ENCODE results near the gene DYSF. TPM values are rescaled to one million over a fixed set of nuclear protein-coding genes. Genes with fewer than 3 reads are reported as not detected.

Gene DYSF
- polyA plus RNA-seq, 3 donors from 2014 or later: 3.4 to 5.0 (median 4.2) TPM

GRCh38 chr2:71524476-71524875 lies 71.1 kb downstream of the DYSF start:
- Mint-ChIP-seq H3K9me3 (no peaks in the 10 kb centered on the region), H3K27me3 (ENCODE audit: low read depth in 3 of 3) (peaks cover 3 to 5% (median 4%) of the 10 kb centered on the region in 3 donors), H3K4me3 (no peak overlapping the region), H3K27ac (no peak overlapping the region), H3K36me3 (no peaks in the 10 kb centered on the region), H3K4me1 (no peaks in the 10 kb centered on the region)
- DNase-seq: no peak

GRCh38 chr2:71526141-71526540 lies 72.8 kb downstream of the DYSF start:
- H3K27ac Mint-ChIP-seq: no peak overlapping the region
- H3K4me1 Mint-ChIP-seq: no peaks in the 10 kb centered on the region
- DNase-seq: no peak
- H3K27me3 Mint-ChIP-seq (ENCODE audit: low read depth in 3 of 3): peaks cover 3 to 8% (median 4%) of the 10 kb centered on the region in 3 donors
- no peaks in the 10 kb centered on the region for H3K9me3 Mint-ChIP-seq
- no peak overlapping the region for H3K4me3 Mint-ChIP-seq
- H3K36me3 Mint-ChIP-seq: no peaks in the 10 kb centered on the region

- no peak overlapping the region for H3K4me3 Mint-ChIP-seq
- peaks cover 3 to 8% (median 4%) of the 10 kb centered on the region in 3 donors for H3K27me3 Mint-ChIP-seq (ENCODE audit: low read depth in 3 of 3)
- H3K36me3 Mint-ChIP-seq: no peaks in the 10 kb centered on the region
- no peaks in the 10 kb centered on the region for H3K9me3 Mint-ChIP-seq
- DNase-seq: no peak
- H3K27ac Mint-ChIP-seq: no peak overlapping the region
- no peaks in the 10 kb centered on the region for H3K4me1 Mint-ChIP-seq
Observed at GRCh38 chr2:71526975-71527374, 73.6 kb downstream of the DYSF start.

DNA sequence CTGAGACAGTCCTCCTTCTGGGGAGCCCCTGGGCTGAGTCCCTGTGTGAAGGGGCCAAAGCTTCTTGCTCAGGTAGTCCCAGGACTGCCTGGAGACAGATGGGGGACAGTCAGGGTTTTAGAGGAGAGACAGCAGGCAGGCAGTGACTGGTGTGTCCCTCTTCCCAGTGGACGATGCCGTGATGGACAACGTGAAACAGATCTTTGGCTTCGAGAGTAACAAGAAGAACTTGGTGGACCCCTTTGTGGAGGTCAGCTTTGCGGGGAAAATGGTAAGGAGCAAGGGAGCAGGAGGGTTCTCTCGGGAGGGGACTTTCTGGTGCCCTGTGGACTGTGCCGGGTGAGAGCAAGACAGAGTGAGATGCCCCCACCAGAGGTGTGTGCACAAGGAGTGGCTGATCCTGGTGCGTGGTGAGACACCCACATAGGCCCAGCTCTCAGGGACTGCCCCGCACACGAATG lies 74.8 kb downstream of the DYSF start:
- H3K4me1 Mint-ChIP-seq: no peaks in the 10 kb centered on the region
- DNase-seq: no peak
- H3K9me3 Mint-ChIP-seq: no peaks in the 10 kb centered on the region
- H3K27me3 Mint-ChIP-seq (ENCODE audit: low read depth in 3 of 3): peaks cover 2 to 11% (median 3%) of the 10 kb centered on the region in 3 donors
- no peak overlapping the region for H3K27ac Mint-ChIP-seq
- no peaks in the 10 kb centered on the region for H3K36me3 Mint-ChIP-seq
- H3K4me3 Mint-ChIP-seq: no peak overlapping the region

DNA sequence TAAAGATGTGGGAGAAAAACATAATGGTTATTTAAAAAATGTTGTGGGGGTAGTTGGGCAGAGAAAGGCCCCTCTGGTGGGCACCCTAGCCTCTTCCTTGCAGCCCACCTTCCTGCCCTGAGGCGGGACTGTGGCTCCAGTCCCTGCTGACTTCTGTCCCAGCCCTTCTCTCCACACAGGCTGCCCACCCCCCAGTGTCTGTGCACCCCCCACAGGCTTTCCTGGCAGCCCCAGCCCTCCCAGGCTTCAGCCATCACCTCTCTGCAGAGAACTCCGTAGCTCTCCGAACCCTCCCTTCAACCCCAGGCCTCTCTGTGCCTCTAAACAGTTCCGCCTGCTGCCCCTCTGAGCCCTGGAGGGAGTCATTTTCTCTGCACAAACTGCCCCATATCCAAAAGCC lies 75.4 kb downstream of the DYSF start:
- H3K36me3 Mint-ChIP-seq: no peaks in the 10 kb centered on the region
- H3K4me3 Mint-ChIP-seq: no peak overlapping the region
- H3K9me3 Mint-ChIP-seq: no peaks in the 10 kb centered on the region
- H3K27me3 Mint-ChIP-seq (ENCODE audit: low read depth in 3 of 3): peaks cover 1 to 11% (median 4%) of the 10 kb centered on the region in 3 donors
- no peak for DNase-seq
- H3K4me1 Mint-ChIP-seq: no peaks in the 10 kb centered on the region
- H3K27ac Mint-ChIP-seq: no peak overlapping the region

- no peak for DNase-seq
- Mint-ChIP-seq H3K4me1 (no peaks in the 10 kb centered on the region), H3K27me3 (ENCODE audit: low read depth in 3 of 3) (peaks cover 0 to 9% (median 3%) of the 10 kb centered on the region in 3 donors), H3K9me3 (no peaks in the 10 kb centered on the region), H3K36me3 (no peaks in the 10 kb centered on the region), H3K27ac (no peak overlapping the region), H3K4me3 (no peak overlapping the region)
Observed at GRCh38 chr2:71530211-71530610, 76.8 kb downstream of the DYSF start.

GRCh38 chr2:71530641-71531332 lies 77.4 kb downstream of the DYSF start:
- Mint-ChIP-seq H3K9me3 (no peaks in the 10 kb centered on the region), H3K4me3 (no peak overlapping the region), H3K36me3 (no peaks in the 10 kb centered on the region), H3K27me3 (ENCODE audit: low read depth in 3 of 3) (peaks cover 0 to 9% (median 4%) of the 10 kb centered on the region in 3 donors), H3K4me1 (no peaks in the 10 kb centered on the region), H3K27ac (peak overlapping the region in 1 of 6 donors; percentile 18)
- DNase-seq: peak in 1 of 3 donors; percentile 23

DNA sequence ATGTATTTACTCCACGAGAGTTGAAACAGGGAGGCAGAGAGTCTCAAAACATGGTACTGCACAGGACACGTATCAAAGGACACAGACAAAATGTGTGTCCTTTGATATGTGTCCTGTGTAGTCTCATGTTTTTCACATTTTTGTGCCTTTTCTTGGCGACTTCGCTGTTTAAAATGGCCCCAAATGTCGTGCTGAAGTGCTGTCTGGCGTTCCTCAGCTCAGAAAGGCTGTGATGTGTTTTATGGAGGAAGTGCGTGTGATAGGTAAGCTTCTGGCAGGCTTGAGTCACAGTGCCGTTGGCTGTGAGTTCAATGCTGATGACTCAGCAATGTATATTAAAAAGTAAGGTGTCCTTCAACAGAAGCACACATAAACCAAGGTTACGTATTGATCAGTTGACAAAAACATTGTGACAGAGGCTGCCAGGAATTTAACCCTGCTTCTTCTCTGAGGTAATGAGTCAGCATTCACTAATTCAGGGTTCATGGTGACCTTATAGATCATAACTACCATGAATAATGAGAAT lies 78.2 kb downstream of the DYSF start:
- no peak overlapping the region for H3K4me3 Mint-ChIP-seq
- no peaks in the 10 kb centered on the region for H3K9me3 Mint-ChIP-seq
- H3K27ac Mint-ChIP-seq: no peak overlapping the region
- no peaks in the 10 kb centered on the region for H3K36me3 Mint-ChIP-seq
- H3K4me1 Mint-ChIP-seq: no peaks in the 10 kb centered on the region
- peaks cover 4 to 9% (median 8%) of the 10 kb centered on the region in 3 donors for H3K27me3 Mint-ChIP-seq (ENCODE audit: low read depth in 3 of 3)
- no peak for DNase-seq

DNA sequence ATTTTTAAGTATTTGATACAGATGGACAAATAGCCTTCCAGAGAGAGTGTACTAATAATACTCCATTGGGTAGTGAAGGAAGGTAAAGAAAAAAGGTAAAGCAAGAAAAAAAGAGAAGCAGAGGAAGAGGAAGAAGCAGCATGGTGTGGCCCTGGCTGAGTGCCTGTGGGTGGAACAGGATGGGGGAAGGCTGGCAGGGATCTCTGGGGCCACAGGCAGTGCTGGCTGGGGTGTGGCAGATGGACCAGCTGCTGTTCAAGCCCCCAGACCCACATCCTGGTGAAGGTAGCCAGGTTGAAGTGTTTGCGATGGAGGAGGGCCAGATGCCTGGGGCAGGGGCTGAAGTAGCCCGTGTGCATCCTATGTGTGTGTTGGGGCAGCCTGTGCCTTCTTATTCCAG lies 79.0 kb downstream of the DYSF start:
- Mint-ChIP-seq H3K27me3 (ENCODE audit: low read depth in 3 of 3) (peaks cover 4 to 8% (median 7%) of the 10 kb centered on the region in 3 donors), H3K4me3 (no peak overlapping the region), H3K36me3 (no peaks in the 10 kb centered on the region), H3K27ac (peak overlapping the region in 1 of 6 donors; percentile 18), H3K4me1 (no peaks in the 10 kb centered on the region), H3K9me3 (no peaks in the 10 kb centered on the region)
- DNase-seq: no peak

GRCh38 chr2:71534201-71534600 lies 80.8 kb downstream of the DYSF start:
- H3K36me3 Mint-ChIP-seq: no peaks in the 10 kb centered on the region
- H3K4me3 Mint-ChIP-seq: no peak overlapping the region

GRCh38 chr2:71534826-71535225 lies 81.5 kb downstream of the DYSF start:
- no peak for DNase-seq
- Mint-ChIP-seq H3K27me3 (ENCODE audit: low read depth in 3 of 3) (peaks cover 4 to 8% (median 5%) of the 10 kb centered on the region in 3 donors), H3K27ac (no peak overlapping the region), H3K4me1 (peaks cover 6 to 10% of the 10 kb centered on the region in 2 donors), H3K36me3 (no peaks in the 10 kb centered on the region), H3K9me3 (no peaks in the 10 kb centered on the region), H3K4me3 (no peak overlapping the region)

More at GRCh38 chr2:71534201-71534600, 80.8 kb downstream of the DYSF start:
- DNase-seq: no peak
- peaks cover 4 to 8% (median 5%) of the 10 kb centered on the region in 3 donors for H3K27me3 Mint-ChIP-seq (ENCODE audit: low read depth in 3 of 3)
- H3K4me1 Mint-ChIP-seq: peaks cover 6 to 8% of the 10 kb centered on the region in 2 donors
- H3K9me3 Mint-ChIP-seq: no peaks in the 10 kb centered on the region
- H3K27ac Mint-ChIP-seq: no peak overlapping the region

GRCh38 chr2:71535526-71535925 lies 82.2 kb downstream of the DYSF start:
- DNase-seq: no peak
- Mint-ChIP-seq H3K9me3 (no peaks in the 10 kb centered on the region), H3K27ac (no peak overlapping the region), H3K4me3 (no peak overlapping the region), H3K36me3 (no peaks in the 10 kb centered on the region), H3K4me1 (peaks cover 6 to 10% of the 10 kb centered on the region in 2 donors), H3K27me3 (ENCODE audit: low read depth in 3 of 3) (peaks cover 4 to 8% (median 4%) of the 10 kb centered on the region in 3 donors)

- Mint-ChIP-seq H3K36me3 (no peaks in the 10 kb centered on the region), H3K9me3 (no peaks in the 10 kb centered on the region), H3K4me1 (peaks cover 6 to 10% of the 10 kb centered on the region in 2 donors), H3K4me3 (no peak overlapping the region), H3K27ac (no peak overlapping the region), H3K27me3 (ENCODE audit: low read depth in 3 of 3) (peaks cover 3 to 8% (median 4%) of the 10 kb centered on the region in 3 donors)
- no peak for DNase-seq
Observed at GRCh38 chr2:71536226-71536671, 82.9 kb downstream of the DYSF start.

DNA sequence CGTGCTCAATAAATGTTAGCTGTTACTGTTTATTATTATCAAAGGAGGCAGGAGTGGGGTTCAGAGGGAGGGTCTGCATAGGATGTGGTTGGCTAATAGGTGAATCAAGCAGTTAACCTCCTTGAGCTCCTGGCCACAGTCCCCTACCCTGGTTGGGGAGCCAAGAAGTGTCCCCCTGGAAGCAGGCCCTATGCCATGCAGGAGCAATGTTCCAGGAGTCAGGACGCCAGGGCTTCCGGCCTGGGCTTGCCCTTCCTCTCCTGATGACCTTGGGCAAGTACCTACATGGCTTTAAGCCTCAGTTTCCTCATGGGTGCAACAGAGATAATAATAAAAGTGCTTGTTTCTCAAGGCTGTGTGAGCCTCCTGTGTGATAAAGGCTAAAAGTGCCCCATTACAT lies 84.9 kb downstream of the DYSF start:
- H3K9me3 Mint-ChIP-seq: no peaks in the 10 kb centered on the region
- no peak for DNase-seq
- H3K27me3 Mint-ChIP-seq (ENCODE audit: low read depth in 3 of 3): peaks cover 4 to 9% (median 4%) of the 10 kb centered on the region in 3 donors
- H3K36me3 Mint-ChIP-seq: no peaks in the 10 kb centered on the region
- H3K4me1 Mint-ChIP-seq: peaks cover 6 to 10% of the 10 kb centered on the region in 2 donors
- H3K27ac Mint-ChIP-seq: peak overlapping the region in 3 of 6 donors; percentile 61 to 86 (median 80)
- H3K4me3 Mint-ChIP-seq: peak overlapping the region in 1 of 5 donors; percentile 75
